Measurements from ENCODE around the gene RBM33. TPM values are rescaled to one million over a fixed set of nuclear protein-coding genes. Genes with fewer than 3 reads are reported as not detected.

RBM33 gene
- total and polyA plus RNA-seq, 10 of the 15 experiments (the other 5 are each of a cell fraction or from before 2014, with no cell fraction given): 4.7 to 67.2 (median 24.3) TPM

DNA sequence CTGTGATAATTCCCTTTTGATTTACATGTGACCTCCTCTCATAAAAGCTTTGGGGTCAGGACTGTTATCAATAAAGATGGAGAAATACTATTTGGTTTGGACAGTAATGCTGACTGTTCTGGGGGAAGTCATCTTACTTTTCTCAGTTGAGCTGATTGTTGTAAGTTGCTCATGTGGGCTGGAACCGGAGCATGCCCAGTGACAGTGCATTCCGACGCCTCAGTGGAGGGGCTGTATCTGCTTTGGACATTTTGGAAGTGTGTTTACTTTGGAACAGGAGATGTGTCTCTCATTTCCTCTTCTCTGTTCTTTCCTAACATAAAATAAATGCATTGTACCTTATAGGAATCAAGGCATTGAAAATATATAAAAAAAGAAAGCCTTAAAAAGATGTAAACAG, 30.1 kb downstream of the RBM33 start (continued):
- TF ChIP-seq, protein P1, sequence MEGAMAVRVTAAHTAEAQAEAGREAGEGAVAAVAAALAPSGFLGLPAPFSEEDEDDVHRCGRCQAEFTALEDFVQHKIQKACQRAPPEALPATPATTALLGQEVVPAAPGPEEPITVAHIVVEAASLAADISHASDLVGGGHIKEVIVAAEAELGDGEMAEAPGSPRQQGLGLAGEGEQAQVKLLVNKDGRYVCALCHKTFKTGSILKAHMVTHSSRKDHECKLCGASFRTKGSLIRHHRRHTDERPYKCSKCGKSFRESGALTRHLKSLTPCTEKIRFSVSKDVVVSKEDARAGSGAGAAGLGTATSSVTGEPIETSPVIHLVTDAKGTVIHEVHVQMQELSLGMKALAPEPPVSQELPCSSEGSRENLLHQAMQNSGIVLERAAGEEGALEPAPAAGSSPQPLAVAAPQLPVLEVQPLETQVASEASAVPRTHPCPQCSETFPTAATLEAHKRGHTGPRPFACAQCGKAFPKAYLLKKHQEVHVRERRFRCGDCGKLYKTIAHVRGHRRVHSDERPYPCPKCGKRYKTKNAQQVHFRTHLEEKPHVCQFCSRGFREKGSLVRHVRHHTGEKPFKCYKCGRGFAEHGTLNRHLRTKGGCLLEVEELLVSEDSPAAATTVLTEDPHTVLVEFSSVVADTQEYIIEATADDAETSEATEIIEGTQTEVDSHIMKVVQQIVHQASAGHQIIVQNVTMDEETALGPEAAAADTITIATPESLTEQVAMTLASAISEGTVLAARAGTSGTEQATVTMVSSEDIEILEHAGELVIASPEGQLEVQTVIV (IDR thresholded peaks at IDR 0.05; ENCODE audit: borderline replicate concordance, partially characterized antibody): no peak

DNA sequence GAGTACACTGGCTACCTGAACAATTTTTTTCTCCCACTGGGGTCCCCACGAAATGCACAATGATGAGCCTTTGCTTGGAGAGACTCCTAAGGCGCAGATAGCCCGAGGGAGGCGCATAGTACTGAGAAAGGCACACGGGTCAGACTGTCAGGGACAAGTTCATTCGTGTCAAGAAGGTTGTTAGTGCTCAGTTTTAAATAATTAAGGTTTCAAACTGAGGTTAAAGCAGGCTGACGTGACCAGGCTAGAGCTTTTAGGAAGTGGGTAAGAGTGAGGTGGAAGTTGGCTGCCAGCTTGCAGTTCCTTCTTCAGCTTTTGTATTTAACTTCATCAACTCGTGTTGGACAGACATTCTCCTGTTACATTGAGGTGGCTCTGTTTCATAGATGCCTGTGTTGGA, 31.6 kb downstream of the RBM33 start:
- Histone ChIP-seq H4K20me1 (ENCODE audit: control insufficient read depth, insufficient read depth) (no peaks in the 10 kb centered on the region), H3K79me2 (ENCODE audit: control insufficient read depth, insufficient read depth, low read length) (peaks cover 37% of the 10 kb centered on the region), H3K4me1 (ENCODE audit: control insufficient read depth, insufficient read depth, low read length) (peaks cover 19% of the 10 kb centered on the region), H3K4me2 (ENCODE audit: control insufficient read depth, insufficient read depth) (peak overlapping the region; percentile 53; the same call in 1 of the 2 replicates), H3K36me3 (ENCODE audit: control insufficient read depth in 2 of 2, insufficient read depth in 2 of 2, low read length in 1 of 2) (peaks cover 7 to 22% of the 10 kb centered on the region in 2 experiments), H3K27ac (ENCODE audit: control insufficient read depth, insufficient read depth) (peak overlapping the region; percentile 67), H3K9me3 (replicated peaks; ENCODE audit: control insufficient read depth, insufficient read depth, low read length) (no peaks in the 10 kb centered on the region), H3K9ac (ENCODE audit: control insufficient read depth, insufficient read depth, low read length) (no peak overlapping the region), H2AFZ (ENCODE audit: control insufficient read depth, low read depth, low read length) (no peak overlapping the region), H3K4me3 (no peak overlapping the region; the same call in 1 of the 2 replicates), H3K27me3 (replicated peaks in 1 of 2; ENCODE audit: control insufficient read depth in 2 of 2, insufficient read depth in 2 of 2, low read length in 1 of 2) (no peaks in the 10 kb centered on the region)
- BruUV-seq (replicated peaks): no TSS peak
- FAIRE-seq (no peak), ATAC-seq (peak; percentile 77), DNase-seq (ENCODE audit: low read depth, low spot score) (no peak)
- ChIA-PET SMC1A (ENCODE audit: uncharacterized antibody, unreplicated experiment) (interaction anchor here (1.2 to 1.8 kb wide), 7 partner anchors 10 to 49 kb away, joined by 3 to 9 read pairs (median 5); no protein-coding TSS in a partner anchor), POLR2A (interaction anchor here (0.9 to 1.6 kb wide), 3 partner anchors 28 to 46 kb away, joined by 3 to 4 read pairs (median 3); partner anchors contain the start of gene RBM33), RAD21 (ENCODE audit: unreplicated experiment) (interaction anchor here (1.8 kb wide), 1 partner anchor 77 kb away, joined by 10 read pairs; no protein-coding TSS in a partner anchor), CTCF (interaction anchor here (0.9 to 1.9 kb wide), 5 partner anchors 11 to 77 kb away, joined by 3 to 6 read pairs (median 4); no protein-coding TSS in a partner anchor)
- intact Hi-C loops (cut with micrococcal nuclease; ENCODE audit: unreplicated experiment) (no loop called here), in situ Hi-C loops (cut with MboI) (no loop called here)
- TF ChIP-seq SMARCA5 (IDR thresholded peaks at IDR 0.05): no peak
- peak; percentile 72; the same call in 1 of the 2 replicates for TF ChIP-seq SPI1 (IDR thresholded peaks at IDR 0.05; ENCODE audit: borderline replicate concordance, insufficient read depth, low read depth, low read length)
- TF ChIP-seq ETV6 (conservative IDR thresholded peaks at IDR 0.05 in 1 of 2, IDR thresholded peaks at IDR 0.05 in 1 of 2; ENCODE audit: borderline replicate concordance in 1 of 2, low read depth in 1 of 2): peak in 1 of 2 experiments; percentile 51; a peak in 1 of 4 replicates
- TF ChIP-seq BMI1 (IDR thresholded peaks at IDR 0.05; ENCODE audit: borderline replicate concordance): no peak
- no peak for TF ChIP-seq POU2F2 (IDR thresholded peaks at IDR 0.05; ENCODE audit: borderline replicate concordance, low read depth, low read length)
- no peak for TF ChIP-seq PAX5 (IDR thresholded peaks at IDR 0.05; ENCODE audit: borderline replicate concordance, low read depth, low read length)
- 63% methylated on average over 8 of the region's 8 CpGs for WGBS (ENCODE audit: insufficient coverage, insufficient replicate concordance, low lambda C conversion rate, missing lambda C conversion rate)
